HG02571 (cell line): Measurements from ENCODE around the gene GPATCH3.
"Not testable (repeated sequence)": the region's sequence is repeated elsewhere in the genome, so short reads cannot be mapped to it uniquely, and the experiment has no call there.

Experiments
- ATAC-seq: cut with Tn5 transposase; IDR thresholded peaks from one replicate; pipeline ENCODE4 v1.9.1; 2021; ENCODE audit warnings: mild to moderate bottlenecking, moderate library complexity; ENCODE audit not compliant: unreplicated experiment

GPATCH3 gene

DNA sequence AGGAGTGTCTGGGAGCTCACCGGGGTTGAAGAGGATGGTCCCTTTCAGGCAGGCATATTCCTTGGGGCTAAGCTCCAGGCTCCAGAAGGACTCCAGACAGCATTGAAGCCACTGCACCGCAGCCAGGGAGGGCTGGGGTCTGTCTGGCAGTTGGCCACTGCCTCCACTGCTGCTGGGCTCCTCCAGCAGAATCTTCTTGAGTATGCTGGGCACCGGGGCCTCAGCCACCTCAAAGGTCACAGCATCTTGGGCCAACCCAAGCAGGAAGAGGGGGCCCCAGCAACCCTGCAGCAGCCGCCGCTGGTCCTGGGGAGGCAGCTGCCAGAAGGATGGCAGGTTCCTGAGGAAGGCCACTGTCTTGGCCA is 13.1 kb upstream of the GPATCH3 start:
- no peak for ATAC-seq

DNA sequence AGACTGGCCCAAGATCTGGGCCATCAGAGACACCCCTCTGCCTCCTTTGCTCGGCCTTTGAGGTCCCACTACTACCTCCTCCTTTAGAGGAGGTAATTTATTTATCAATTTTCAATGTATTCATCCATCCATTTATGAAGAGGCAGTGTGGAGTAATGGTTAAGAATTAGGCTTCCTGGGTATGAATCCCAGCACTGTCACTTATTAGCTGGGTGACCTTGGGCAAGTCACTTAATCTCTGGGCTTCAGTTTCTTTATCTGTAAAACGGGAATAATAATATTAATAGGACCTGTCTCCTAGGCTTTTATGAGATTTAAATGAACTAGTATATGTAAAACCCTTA is 11.9 kb upstream of the GPATCH3 start:
- ATAC-seq: no peak

DNA sequence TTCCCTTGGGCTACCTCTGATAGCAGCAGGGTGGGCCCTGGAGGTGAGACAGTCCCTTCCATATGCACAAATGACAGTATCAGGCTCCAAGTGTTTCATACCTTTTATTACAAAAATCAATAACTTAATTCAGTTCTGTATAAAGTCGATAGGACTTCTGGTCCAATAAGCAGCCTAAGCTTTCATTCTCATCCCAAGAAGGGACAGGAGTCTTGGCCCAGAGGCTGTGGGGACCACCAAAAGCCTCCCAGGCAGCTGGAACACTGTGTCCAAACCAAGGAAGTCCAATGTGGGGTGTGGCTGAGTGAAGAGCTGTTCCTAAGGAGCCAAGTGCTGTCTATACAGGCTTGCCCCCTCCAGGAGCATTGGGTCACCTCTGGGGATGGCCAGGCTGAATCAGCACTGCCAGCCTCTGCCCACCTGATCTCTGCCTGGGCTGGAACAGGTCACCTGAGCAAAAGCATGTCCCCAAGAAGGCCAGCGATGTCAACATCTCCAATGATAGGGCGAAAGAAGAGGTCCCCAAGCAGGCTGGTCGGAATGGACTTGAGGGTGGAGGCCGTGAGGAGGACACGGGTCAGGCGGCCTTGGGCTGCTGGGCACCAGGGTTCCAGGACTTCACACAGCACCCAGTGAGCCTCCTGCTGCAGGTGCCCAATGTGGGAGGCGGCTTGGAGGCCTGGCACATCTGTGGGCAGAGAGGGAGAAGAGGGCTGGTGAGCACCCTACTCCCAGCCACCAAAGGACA is 11.3 kb upstream of the GPATCH3 start:
- no peak for ATAC-seq

DNA sequence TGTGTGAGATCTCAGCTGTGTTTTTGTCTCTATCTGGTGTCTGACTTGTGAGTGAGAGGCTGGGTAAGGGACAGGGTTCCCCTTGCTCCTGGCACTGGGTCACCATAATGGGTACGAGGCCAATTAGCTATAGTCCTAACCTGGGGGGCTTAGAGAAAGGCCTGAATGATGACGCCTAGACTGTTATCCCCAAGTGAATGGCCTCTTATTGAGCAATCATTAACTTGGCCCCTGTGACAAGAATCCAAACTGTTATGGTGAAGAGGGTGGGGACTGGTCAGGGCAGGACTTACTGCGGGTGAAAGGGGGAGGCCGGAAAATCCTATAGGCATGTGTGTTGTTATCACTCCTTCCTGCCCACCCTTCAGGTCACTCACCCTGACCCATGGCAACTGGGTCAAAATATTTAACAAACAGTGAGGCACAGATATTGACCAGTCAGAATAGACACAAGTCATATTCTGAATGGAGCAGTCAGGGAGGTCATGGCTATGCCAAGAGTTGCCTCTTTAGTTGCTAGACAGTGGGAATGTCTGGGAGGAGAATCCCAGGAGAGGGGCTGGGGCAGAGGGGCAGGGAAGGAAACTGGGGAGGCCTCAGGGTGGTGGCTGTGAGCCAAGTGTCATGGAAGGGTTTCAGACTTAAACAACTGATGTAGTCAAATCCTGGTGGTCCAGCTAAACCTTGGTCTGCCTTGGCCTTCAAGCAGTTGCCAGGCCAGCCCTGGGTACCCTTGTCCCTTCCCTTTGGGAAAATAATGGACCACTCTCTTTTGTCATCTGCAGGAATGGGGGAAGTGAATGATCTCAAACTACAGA is 10.3 kb upstream of the GPATCH3 start:
- ATAC-seq: no peak

DNA sequence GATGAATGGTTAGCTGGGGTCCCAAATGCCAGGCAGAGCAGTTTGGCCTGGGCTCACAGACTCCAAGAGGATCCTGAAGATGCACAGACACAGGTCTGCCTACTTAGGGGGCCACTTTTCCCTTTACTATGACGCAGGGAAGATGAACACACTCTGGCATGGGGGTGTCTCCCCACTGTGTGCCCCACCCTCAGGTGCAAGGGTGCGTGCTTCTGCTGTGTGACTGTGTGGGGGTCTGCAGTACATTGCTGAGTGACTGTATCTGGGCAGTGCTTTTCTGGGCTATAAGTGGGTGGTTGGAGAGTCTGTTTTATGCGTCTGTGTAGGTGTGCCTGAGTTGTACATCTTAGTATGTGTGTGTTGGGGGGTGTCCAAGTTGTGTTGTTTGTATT is 9.7 kb upstream of the GPATCH3 start:
- no peak for ATAC-seq

DNA sequence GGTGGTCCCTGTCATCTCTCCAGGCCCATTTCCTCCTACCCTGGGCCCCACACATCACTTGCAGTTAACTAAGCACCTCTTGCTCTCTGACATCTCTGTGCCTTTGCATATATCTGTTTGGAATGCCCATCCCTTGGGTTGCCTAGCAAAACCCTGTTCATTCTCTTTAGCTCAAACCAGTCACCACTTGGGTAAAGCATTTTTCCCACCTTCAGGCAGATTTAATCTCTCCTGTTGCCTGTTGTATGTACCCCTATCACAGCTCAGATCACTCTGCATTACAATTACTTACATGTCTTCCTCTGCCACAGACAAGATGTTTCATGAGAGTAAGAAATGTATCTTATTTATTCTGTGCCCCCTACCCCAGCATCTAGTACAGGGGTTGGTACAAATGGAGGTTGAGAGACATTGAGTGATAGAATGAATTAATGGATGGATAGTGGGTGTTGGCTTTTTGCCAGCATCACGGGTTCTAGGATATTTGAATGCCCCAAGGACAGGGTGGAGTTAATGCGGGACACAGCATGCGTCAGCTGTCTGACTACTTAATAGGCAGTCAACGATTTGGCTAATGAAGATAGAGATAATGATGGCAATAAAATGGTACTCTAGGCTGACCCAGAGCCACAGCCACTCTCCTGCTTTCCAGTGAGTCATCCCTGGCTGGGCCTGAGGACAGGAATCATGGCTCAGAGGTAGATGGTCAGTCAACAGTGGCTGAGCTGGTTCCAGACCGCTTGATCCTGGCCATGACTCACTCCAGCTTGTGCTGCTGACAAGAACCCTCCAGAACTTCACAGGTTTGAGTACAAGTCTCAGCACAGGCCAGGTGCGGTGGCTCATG is 7.0 kb upstream of the GPATCH3 start:
- no peak for ATAC-seq

DNA sequence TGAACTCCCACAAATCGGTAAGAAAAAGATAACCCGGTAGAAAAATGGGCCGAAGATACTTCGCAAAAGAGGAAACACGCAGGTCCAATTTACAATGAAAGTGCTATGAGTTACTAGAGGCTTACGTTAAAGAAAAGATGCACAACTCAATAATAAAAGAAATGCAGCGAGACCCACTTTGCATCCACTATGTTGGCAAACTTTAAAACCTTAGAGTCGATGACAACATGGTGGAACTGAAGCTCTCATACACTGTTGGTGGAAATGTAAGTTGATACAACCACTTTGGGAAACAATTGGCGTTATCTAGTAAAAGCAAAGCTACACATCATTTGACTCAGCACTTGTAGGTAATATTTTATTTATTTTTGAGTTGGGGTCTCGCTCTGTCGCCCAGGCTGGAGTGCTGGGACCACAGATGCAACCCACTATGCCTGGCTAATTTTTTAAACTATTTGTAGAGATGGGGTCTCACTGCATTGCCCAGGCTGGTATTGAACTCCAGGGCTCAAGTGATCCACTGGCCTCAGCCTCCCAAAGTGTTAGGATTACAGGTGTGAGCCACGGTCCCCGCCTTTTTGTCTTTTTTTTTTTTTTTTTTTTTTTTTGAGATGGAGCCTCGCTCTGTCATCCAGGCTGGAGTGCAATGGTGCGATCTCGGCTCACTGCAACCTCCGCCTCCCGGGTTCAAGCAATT is 696 bp upstream of the GPATCH3 start:
- no peak for ATAC-seq

DNA sequence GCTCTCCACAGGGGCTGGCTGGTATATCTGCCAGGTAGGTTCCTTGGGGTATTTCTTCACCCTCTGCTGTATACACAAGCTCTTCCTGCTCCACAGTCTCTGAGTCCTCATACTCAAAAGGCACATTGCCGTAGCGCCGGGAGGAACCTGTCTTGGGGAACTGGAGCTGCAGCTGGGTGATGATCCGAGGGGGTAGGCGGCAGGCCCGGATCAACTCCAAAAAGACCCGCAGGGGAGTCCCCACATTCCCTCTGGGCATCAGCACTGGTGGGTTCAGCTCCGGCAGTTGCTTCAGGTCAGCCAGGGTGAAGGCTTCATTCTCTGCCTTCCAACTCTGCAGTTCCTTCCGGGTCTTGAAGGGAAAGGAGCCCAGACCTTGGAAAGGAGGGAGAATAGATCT is 2.9 kb downstream of the GPATCH3 start:
- no peak for ATAC-seq

DNA sequence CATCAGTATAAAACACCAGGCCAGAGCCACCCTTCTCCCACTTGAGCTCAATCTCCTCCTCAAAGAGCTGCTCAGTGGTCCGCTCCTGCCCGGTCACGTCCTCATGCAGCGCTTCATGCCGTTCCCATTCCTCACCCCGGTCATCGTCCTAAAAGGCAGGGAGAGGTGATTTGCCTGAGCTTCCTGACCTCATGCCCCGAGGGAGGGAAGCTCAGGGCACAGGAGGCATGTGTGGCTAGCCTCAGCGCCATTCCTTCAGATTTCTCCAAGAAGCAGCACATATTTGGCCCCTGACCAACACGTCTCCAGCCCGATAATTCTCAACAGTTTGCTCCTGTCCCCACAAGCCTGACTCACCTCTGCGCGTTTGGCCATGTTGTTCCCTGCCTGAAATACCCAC is 6.0 kb downstream of the GPATCH3 start:
- ATAC-seq: no peak

DNA sequence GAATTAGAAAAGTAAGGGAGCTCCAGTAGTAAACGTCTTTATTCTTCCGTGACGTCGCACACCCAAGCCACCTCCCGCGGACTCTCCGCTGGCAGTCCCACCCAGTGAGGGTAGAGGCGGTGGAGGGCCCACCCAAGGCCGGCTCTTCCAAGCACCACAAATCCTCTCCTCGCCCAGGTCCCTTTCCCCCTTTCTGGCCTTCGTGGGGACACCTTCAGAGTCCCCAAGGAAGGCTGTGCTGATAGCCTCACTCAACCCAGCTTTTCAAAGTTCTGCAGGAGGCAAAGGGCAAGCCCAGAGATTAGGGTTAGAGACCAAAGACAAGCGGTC is 9.8 kb downstream of the GPATCH3 start:
- ATAC-seq: peak; percentile 18

DNA sequence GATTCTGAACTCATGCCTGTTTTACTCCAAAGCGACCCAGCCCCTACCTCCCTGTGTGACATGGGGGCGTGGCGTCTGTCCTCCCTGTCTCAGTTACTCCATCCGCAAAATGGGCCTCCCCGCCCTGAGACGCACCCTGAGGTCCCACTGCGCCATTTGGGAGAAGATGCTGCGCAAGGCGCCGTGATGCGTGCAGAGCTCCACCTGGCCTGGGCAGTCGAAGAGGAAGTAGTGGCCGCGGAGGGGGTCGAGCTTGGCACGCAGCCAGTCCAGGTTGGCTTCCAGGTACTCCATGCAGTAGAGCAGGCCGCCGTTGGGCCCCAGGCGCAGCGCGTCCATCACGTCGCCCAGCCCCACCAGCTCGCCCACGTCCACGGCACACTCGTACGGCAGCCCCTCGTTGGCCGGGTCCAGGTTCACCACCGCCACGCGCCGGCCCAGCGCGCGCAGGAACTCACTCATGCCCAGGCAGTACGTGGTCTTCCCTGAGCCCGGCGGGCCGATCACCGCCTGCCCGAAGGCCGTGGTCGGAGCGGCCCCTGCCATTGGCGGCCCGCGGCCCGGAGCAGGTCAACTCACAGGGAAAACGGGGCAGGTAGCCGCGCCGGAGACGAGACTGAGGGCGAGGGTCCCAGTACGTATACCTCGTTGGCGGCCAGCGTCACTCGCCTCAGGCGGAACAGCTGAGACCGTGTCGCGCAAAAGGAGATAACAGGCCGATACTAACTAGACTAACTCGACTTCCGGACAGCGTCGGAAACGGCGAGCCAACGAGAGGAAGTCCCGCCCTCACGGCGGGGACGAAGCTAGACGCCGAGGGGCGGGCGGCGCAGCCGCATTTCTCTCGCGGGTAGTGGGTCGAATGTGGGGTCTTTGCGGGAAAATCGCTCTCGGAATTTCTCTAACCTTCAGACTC is 10.5 kb downstream of the GPATCH3 start, which contains the start of gene GPN2:
TSS of gene GPN2 (minus strand) at position 733 of the 916 bp plus-strand sequence. CDS start at position 546, 187 bp downstream.
- ATAC-seq: peak; percentile 80

DNA sequence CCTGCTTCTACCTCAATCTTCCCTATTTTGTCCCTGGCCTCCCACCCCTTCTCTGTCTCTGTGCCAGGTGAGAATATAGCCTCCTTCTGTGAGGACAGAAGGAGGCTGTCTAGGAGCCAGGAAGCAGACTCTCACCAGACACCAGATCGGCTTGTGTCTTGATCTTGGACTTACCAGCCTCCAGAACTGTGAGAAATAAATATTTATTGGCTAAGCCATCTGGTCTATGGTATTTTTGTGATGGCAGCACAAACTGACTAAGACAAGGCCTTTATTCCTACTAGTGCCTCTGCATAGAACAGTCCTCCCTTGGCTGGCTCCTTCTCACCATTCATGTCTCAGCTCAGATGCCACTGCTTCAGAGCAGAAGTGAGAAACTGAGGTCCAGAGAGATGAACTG is 12.0 kb downstream of the GPATCH3 start:
- no peak for ATAC-seq

DNA sequence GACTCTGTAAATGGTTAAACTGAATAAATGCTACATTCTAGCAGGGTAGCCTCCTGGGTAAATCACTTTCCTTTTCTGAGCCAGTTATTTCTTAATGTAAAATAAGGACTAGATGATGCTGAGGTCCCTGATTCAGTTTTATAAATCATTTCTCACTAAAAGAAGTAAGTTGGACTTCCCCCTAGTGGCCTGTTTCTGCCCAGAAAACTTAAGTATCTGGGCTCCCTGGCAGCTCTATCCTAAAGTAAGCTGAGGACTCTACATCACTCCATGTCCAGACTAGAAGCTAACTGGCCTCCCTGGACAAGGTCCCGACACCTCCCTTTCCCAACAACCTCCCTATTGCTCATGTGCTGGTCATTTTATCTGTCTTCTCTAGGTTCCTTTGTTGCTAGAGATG is 13.1 kb downstream of the GPATCH3 start:
- ATAC-seq: no peak

DNA sequence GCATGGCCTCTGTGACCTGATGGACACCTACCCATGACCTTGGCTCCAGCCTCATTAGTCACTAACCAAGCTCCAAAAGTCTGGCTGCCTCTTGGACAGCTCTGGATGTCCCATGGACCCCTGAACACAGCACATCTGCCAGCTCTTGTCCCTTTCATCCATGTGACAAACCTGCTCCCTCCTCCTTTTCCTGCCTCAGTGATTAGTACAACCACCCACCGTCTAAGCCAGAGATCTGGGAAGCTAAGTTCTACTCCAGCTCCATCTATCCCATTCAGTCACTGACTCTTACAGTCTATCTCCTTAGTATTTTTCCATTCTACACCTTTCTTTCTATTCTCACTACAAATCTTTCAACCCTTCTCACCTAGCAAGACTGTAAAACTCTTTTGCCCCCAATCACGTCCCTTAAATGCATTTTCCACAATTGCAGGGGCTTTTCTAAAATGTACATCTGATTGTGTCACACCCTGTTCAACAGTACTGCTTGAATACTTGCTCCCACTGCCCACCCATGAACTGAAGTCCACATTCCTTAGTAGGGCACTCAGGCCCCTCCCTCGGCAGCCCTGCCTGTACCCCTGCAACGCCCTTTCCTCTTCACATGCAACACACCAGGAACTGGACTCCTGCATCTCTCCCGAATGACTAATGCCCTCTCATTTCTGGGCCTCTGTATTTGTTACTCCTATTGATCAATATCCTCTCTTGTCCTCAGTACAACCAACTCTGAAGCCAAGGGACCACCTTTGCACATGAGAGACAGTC is 17.4 kb downstream of the GPATCH3 start:
- no peak for ATAC-seq

DNA sequence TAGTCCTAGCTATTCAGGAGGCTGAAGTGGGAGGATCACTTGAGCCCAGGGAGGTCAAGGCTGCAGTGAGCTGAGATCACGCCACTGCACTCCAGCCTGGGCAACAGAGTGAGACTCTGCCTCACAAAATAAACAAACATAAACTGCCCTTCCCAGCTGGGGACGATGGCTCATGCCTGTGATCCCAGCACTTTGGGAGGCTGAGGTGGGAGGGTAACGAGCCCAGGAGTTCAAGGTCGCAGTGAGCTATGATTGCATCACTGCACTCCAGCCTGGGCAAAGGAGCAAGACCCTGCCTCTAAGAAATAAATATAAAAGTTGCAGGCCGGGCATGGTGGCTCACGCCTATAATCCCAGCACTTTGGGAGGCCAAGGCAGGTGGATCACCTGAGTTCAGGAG is 18.7 kb downstream of the GPATCH3 start:
- ATAC-seq: not testable (repeated sequence)

DNA sequence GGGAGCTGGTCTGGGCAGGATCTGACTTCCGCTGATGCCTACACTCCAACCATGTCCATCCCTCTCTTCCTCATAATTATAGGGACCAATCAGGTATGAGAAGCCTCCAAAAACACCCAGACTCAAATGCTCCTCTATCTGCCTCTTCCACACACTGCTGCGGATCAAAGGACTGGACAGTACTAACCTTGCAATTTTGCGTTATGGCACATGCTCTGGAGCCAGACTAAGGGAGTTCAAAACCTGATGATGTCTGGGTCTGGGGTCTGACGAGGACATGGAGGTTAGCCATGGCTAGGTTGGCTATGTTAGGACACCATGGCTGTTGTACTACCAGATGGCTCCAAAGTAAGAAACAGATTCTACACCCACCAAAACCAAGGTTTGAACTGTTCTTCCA is 20.5 kb downstream of the GPATCH3 start:
- ATAC-seq: no peak

DNA sequence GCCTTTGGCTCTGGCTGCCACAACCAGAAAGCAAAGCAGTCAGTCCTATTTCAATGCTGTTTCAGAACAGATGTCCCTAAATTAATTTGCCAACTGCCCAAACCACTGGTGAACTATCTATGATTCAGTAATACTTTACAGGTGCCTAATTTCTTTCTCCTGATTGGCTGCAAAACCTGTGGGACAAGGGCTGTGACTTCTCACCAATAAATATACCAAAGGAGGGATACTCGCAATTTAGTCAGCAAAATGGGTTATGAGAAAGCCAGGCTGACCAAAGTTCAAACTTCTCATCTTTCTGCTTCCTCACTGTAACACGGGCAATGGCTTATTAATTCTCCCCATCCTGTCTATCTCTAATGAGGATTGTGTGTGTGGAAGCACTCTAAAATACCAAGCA is 22.9 kb downstream of the GPATCH3 start:
- ATAC-seq: no peak

DNA sequence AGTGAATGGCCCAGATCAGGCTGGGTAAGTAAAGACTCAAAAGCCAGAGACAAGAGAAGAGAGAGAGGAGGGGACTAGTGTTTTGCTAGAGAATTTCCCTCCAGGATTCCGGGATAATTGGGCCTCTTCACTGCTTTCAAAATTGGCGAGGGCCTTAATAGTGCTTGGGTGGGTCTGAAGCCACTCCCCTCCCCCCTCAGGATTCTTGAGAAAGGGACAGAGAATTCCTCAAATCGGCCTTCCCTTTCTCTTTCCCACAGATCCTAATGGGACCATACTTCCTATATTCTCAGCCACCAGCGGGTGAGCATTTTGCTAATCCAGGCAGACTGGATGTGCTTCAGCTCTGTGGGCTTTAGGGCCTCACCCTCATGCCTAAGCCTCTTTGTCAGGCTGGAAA is 25.4 kb downstream of the GPATCH3 start:
- ATAC-seq: no peak

DNA sequence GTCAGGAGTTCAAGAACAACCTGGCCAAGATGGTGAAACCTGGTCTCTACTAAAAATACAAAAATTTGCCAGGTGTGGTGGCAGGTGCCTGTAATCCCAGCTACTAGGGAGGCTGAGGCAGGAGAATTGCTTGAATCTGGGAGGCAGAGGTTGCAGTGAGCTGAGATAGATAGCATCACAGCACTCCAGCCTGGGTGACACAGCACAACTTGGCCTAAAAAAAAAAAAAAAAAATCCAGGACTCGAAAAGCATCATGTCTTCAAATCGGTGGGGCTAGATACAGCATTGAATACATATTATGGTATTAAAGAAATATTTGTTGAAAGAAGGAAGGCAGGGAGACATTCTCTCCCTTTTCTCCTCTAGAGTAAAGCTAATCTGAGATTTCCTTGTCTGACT is 27.2 kb downstream of the GPATCH3 start:
- ATAC-seq: not testable (repeated sequence)
